Measurements from ENCODE around the gene SLAMF8.

Gene SLAMF8

DNA sequence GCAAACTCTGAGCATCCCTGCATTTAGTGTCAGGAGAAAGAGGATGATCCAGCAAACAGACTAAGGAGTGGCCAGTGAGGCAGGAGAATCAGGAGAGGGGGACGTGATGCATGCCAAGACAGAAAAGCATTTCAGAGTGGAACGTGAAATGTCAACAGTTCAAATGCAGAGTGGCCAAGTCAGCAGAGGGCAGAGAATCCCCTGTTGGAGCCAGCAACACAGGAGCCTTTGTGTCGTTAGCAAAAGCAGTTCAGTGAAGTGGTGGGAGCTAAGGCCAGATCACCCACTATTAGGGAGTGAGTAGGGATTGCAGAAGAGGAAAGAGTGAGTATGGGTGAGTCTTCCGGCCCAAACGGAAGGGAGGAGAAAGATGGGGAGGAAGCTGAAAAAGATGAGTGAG, 31.1 kb upstream of the SLAMF8 start:
- Histone ChIP-seq H3K4me3 (ENCODE audit: low read depth, low read length) (no peak overlapping the region), H3K9me3 (no peaks in the 10 kb centered on the region), H3K36me3 (no peaks in the 10 kb centered on the region), H3K27me3 (peaks cover 7% of the 10 kb centered on the region; the same call in 1 of the 2 replicates), H3K4me1 (no peaks in the 10 kb centered on the region)
- TF ChIP-seq, protein P1, sequence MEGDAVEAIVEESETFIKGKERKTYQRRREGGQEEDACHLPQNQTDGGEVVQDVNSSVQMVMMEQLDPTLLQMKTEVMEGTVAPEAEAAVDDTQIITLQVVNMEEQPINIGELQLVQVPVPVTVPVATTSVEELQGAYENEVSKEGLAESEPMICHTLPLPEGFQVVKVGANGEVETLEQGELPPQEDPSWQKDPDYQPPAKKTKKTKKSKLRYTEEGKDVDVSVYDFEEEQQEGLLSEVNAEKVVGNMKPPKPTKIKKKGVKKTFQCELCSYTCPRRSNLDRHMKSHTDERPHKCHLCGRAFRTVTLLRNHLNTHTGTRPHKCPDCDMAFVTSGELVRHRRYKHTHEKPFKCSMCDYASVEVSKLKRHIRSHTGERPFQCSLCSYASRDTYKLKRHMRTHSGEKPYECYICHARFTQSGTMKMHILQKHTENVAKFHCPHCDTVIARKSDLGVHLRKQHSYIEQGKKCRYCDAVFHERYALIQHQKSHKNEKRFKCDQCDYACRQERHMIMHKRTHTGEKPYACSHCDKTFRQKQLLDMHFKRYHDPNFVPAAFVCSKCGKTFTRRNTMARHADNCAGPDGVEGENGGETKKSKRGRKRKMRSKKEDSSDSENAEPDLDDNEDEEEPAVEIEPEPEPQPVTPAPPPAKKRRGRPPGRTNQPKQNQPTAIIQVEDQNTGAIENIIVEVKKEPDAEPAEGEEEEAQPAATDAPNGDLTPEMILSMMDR (IDR thresholded peaks at IDR 0.05; ENCODE audit: low read depth, low read length), result no peak
- DNase-seq, result no peak

DNA sequence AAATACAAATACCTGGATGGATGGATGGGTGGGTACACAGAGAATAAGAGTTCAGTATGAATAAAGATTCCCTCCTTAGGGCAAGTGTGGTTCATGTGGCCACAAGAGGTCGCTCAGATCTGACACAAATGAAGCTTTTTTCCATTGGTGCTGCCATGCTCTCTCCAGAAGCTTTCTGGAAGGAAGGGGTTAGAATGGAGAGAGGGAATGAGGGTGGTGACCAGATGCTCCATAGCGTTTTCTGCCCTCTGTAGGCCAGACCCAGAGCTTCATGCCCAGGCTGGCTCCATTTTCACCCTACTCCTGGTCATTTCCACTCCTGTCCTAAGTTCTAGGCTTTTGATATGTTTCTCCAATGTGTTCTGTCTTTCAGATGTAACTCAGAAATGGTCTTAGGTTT, 27.8 kb upstream of the SLAMF8 start:
- Histone ChIP-seq H3K4me1 (no peaks in the 10 kb centered on the region), H3K4me3 (ENCODE audit: low read depth, low read length) (no peak overlapping the region), H3K27me3 (peaks cover 7% of the 10 kb centered on the region; the same call in 1 of the 2 replicates), H3K36me3 (no peaks in the 10 kb centered on the region), H3K9me3 (no peaks in the 10 kb centered on the region)
- TF ChIP-seq, protein P1 (IDR thresholded peaks at IDR 0.05; ENCODE audit: low read depth, low read length), result peak; percentile 95
- DNase-seq, result peak; percentile 77

DNA sequence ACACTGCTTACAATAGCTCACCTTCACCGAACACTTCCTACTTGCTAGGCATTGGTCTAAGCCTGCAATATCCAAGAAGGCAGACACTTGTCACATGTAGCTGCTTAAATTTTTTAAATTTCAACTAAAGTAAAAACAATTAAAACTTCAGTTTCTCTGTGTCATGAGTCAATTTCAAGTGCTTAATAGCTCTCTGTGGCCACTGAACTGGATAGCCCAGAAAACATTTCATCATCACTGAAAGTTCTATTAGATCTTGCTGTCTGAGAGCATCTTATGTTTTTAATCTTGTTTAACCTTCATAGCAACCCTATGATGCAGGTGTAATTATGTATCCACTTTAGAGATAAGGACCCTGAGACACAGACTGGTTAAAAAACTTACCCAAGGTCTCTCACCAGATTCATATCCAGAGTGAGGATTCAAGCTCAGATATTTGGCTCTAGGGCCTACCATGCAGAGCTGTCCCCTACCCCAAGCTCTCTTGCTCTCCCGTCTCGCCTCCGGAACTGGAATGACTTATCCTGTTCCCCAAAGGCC, 27.2 kb upstream of the SLAMF8 start:
- no peaks in the 10 kb centered on the region for H3K4me1 ChIP-seq
- no peaks in the 10 kb centered on the region for H3K36me3 ChIP-seq
- H3K27me3 ChIP-seq, result peaks cover 7% of the 10 kb centered on the region; the same call in 1 of the 2 replicates
- no peaks in the 10 kb centered on the region for H3K9me3 ChIP-seq
- TF ChIP-seq, protein P1 (IDR thresholded peaks at IDR 0.05; ENCODE audit: low read depth, low read length), result no peak
- H3K4me3 ChIP-seq (ENCODE audit: low read depth, low read length), result no peak overlapping the region
- no peak for DNase-seq

DNA sequence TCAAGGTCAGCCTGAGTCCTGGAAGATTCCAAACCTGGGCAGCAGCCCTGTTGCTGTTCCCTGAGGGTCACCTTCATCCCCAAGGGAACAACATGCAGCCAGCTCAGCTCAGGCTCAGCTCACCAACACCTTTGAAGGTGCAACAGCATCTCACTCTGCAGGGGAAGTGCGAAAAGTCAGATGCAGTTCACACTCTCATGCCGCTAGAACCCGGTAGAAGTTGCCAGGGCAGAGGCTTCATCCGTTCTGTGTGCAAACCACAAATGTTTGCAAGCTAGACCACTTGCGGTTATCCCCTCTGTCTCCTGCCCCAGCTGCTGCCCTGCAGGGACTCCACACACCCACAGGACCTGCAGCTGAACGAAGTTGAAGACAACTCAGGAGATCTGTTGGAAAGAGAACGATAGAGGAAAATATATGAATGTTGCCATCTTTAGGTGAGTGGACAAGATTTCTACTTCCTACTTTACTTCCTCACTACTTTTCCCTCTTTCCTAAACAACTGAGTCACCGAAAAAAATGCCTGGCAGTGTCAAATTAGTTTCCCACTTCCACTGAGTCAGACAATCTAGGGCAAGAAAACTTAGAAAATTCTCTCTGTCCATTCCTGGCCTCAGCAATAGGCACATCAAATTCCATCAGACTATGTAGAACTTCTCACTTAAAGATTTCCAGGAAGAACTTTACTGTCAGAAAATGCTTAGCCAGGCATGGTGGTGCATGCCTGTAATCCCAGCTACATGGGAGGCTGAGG, 26.3 kb upstream of the SLAMF8 start:
- DNase-seq, result no peak
- Histone ChIP-seq H3K27me3 (peaks cover 7% of the 10 kb centered on the region; the same call in 1 of the 2 replicates), H3K36me3 (no peaks in the 10 kb centered on the region), H3K9me3 (no peaks in the 10 kb centered on the region), H3K4me3 (ENCODE audit: low read depth, low read length) (no peak overlapping the region), H3K4me1 (no peaks in the 10 kb centered on the region)
- TF ChIP-seq, protein P1 (IDR thresholded peaks at IDR 0.05; ENCODE audit: low read depth, low read length), result no peak

DNA sequence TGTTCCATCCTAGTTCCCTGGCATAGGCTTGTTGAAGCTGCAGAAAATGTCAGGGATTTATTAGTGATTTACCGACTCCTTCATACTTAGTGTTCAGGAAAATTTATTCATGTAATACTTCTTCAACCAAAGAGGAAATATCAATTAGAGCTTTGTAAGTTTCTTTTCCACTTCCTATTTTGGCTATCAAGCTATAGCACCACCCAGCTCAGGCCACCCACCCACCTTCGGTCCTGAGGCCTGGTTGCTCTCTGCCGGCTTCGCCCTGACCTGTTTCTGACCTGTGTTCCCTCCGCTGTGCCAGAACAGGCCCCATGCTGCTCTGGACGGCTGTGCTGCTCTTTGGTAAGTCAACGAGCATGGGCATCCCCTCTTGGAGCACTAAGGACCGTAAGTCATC, 24.6 kb upstream of the SLAMF8 start, which contains the start of gene FCRL6:
Gene FCRL6, plus strand, starts transcription at position 250 of the 400 bp plus-strand sequence. Its CDS starts 65 bp downstream, at position 315.
- TF ChIP-seq, protein P1 (IDR thresholded peaks at IDR 0.05; ENCODE audit: low read depth, low read length), result no peak
- Histone ChIP-seq H3K4me3 (ENCODE audit: low read depth, low read length) (no peak within 1 kb of the TSS), H3K4me1 (no peaks in the 10 kb centered on the region), H3K36me3 (no peaks in the 10 kb centered on the region), H3K27me3 (no peaks in the 10 kb centered on the region), H3K9me3 (no peaks in the 10 kb centered on the region)
- DNase-seq, result no peak
